ENCODE data around the gene MST1R.
A peak's percentile ranks its signal among the peaks of the same experiment; 100 is the strongest.

The MST1R gene

GRCh38 chr3:49872801-49873281 is 30.8 kb downstream of the MST1R start:
- DNase-seq = no peak

DNA sequence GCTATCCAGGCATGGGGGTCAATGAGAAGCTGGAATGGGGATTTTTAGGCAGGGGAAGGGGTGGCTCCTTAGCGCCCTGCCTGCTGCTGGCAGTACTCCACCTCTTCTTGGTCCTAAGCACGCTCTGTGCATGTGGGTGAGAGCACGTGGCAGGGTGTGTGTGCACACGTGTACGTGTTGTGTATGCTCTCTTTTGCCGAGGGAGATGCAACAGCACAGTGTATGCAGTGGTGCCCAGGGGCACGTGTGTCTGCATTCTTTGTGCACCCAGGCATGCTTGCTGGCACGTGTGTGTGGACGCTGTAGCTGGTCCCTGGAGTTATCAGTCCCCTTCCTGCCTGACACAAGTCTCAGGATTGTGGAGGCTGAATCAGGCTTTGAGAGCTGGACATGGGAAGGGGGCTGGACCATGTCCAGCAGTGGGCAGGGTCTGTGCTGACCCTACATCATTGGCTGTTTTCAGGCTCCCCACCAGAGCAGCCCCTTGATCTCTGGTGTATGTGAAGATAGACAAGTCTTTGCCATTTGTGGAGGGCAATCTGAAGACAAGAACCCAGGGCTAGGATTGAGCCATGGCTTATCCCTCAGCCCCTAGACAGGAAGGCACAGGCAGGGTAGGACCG is 32.0 kb downstream of the MST1R start:
- DNase-seq = no peak

GRCh38 chr3:49869525-49870126 is 34.0 kb downstream of the MST1R start, which contains the start of gene CAMKV:
Gene CAMKV (minus strand): TSS chr3:49869906. CDS start chr3:49862388, 7,518 bp downstream.
- peak; percentile 2 for DNase-seq

GRCh38 chr3:49868862-49869466 is 34.7 kb downstream of the MST1R start:
- DNase-seq = no peak

- DNase-seq = no peak
Measured at GRCh38 chr3:49867871-49868321, 35.8 kb downstream of the MST1R start.

GRCh38 chr3:49867400-49867799 is 36.3 kb downstream of the MST1R start:
- no peak for DNase-seq

DNA sequence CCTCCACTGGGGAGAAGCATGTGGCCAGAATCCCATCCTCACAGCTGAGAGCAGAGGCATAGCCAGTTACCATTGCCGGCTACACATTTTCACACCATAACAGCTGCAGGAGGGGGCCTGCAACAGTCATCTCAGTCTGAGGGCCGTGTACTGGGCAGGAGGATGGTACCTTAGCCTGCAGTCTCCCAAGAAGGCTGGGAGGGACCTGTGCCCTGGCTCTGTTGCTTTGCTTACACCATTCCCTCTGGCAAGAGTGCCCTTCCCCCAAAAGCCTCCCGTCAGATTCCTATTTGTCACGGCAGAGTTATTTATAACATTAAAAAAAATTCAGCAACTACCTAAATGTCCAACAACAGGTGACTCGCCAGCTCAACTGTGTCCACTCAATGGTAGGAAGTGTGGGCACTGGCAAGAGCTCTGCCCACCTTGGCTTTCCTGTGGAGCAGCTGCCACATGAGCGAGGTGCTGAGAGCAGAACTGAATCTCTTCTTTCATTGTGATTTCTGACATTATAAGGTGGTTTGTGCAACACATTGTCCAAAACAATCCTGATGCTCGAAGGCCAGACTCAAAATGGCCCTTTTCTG is 38.4 kb downstream of the MST1R start:
- no peak for DNase-seq

GRCh38 chr3:49864505-49864904 is 39.2 kb downstream of the MST1R start:
- no peak for DNase-seq

GRCh38 chr3:49859576-49860305 is 43.9 kb downstream of the MST1R start:
- DNase-seq = no peak

- peak; percentile 94 for DNase-seq
Measured at GRCh38 chr3:49856181-49857005, 47.3 kb downstream of the MST1R start, which contains the start of gene TRAIP. Gene TRAIP (minus strand): TSS chr3:49856564. CDS start chr3:49856453, 111 bp downstream.

GRCh38 chr3:49855662-49856061 is 48.0 kb downstream of the MST1R start:
- no peak for DNase-seq

GRCh38 chr3:49845694-49846093 is 58.0 kb downstream of the MST1R start:
- DNase-seq = no peak

GRCh38 chr3:49844464-49845183 is 59.0 kb downstream of the MST1R start:
- no peak for DNase-seq

DNA sequence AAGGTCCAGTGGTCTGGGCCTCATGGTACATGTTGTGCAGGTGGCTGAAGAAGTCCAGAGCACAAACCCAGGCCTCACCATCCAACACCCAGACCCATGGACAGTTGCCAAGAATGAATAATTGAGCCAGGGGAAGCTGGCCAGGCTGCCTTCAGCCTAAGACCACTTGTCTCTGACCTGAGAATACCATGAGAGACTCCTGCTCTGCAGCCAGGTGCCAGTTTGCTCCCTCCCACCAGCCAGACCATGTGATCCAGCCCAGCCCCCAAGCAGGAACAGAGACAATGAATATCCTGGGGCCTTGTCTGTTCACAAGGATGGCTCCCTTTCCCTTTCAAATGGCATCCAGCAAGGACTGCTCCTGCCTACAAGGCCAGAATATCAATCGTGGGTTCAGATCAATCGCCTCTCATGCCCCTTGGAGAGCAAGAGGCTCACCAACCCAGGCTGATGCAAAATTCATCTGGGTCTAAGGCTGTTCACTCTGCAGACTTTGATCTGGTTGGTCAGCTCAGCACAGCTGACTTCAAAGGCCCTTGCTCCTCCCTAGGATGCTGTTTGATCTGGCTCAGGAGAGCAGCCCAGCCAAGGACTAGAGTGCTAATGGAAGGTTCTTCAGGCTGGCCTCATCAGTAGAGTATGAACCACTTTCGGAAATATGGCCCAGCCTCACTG is 60.7 kb downstream of the MST1R start:
- DNase-seq = no peak

GRCh38 chr3:49841806-49842205 is 61.9 kb downstream of the MST1R start:
- DNase-seq = no peak

- DNase-seq = no peak
Measured at GRCh38 chr3:49841126-49841696, 62.5 kb downstream of the MST1R start.

- no peak for DNase-seq
Measured at GRCh38 chr3:49840388-49840787, 63.3 kb downstream of the MST1R start.

DNA sequence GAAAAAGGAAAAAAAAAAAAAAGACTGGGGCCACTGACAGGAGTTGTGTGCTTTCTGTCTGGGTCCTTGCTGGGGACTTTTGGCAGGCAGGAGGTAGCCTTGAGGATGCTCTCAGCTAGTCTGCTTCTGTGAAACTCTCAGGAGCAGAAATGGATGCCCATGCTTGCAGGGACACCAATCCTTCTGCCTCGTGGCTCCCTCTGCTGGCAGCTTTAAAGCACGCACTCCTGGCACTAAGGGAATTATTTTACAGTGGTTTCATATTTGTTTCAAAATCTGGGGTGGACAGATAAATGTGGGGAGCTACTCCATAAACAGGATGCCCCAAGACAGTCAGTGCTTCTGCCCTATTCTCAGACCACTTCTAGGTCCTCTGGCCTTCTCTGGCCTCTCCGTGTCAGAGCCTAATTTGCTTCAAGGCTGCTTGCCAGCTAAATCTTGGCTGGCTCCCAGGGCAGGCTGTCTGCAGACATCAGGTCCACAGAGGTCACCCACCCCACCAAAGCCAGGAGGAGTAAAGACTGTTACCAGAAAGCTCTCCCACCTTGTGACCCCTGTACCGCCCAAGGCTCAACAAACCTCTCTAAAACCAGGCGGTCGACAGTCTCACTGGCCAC is 64.4 kb downstream of the MST1R start:
- peak; percentile 56 for DNase-seq

Measured in NCI-H345 (cell line).